ENCODE results near the gene BMPR1B. TPM values are rescaled to one million over a fixed set of nuclear protein-coding genes. Genes with fewer than 3 reads are reported as not detected.

The BMPR1B gene
- total and polyA plus RNA-seq, 2 donors from 2014 or later, result 4.1 to 5.5 TPM

DNA sequence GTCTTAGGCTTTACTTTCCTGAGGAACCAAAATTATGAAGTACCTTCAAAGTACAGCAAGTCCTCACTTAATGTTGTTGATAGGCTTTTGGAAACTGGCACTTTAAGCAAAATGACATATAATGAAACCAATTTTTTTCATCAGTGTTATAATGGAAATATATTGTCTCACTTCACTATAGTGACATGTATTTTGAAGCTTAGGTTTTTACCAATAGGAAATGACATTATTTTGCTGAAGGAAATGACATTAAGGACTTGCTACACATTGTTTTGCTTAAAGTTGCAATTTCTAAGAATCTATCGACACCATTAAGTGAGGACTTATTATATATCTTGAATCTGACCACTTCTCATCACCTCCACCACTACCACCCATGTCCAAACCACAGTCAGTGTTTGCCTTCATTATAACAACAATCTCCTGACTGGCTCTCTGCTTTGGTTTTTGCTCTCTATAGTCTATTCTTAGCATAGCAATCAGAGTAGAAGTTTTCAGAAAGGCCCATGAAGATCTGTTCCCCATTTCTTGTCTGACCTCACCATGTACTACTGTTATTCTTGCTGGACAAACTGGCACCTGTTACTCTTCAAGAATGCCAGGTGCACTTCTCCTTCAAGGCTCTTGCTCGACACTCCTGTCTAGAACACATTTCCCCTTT lies 311.2 kb downstream of the BMPR1B start:
- Histone ChIP-seq H3K27me3 (ENCODE audit: control insufficient read depth, insufficient read depth, low read length) (no peaks in the 10 kb centered on the region), H3K27ac (ENCODE audit: low read depth in 2 of 2, low read length in 2 of 2) (no peak overlapping the region), H3K9ac (ENCODE audit: low read length in 3 of 3) (no peak overlapping the region), H3K4me3 (ENCODE audit: low read length in 3 of 3) (no peak overlapping the region), H3K36me3 (ENCODE audit: control insufficient read depth in 2 of 3, insufficient read depth in 3 of 3, low read length in 3 of 3) (no peaks in the 10 kb centered on the region), H3K9me3 (ENCODE audit: control insufficient read depth in 2 of 3, insufficient read depth in 1 of 3, low read length in 3 of 3) (no peaks in the 10 kb centered on the region), H3K4me1 (ENCODE audit: control insufficient read depth in 2 of 3, insufficient read depth in 2 of 3, low read depth in 1 of 3, low read length in 3 of 3) (no peaks in the 10 kb centered on the region)
- FAIRE-seq (no peak), DNase-seq (no peak)
- intact Hi-C loops (cut with DNase I), result no loop called here
- TF ChIP-seq, protein P1, sequence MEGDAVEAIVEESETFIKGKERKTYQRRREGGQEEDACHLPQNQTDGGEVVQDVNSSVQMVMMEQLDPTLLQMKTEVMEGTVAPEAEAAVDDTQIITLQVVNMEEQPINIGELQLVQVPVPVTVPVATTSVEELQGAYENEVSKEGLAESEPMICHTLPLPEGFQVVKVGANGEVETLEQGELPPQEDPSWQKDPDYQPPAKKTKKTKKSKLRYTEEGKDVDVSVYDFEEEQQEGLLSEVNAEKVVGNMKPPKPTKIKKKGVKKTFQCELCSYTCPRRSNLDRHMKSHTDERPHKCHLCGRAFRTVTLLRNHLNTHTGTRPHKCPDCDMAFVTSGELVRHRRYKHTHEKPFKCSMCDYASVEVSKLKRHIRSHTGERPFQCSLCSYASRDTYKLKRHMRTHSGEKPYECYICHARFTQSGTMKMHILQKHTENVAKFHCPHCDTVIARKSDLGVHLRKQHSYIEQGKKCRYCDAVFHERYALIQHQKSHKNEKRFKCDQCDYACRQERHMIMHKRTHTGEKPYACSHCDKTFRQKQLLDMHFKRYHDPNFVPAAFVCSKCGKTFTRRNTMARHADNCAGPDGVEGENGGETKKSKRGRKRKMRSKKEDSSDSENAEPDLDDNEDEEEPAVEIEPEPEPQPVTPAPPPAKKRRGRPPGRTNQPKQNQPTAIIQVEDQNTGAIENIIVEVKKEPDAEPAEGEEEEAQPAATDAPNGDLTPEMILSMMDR (IDR thresholded peaks at IDR 0.05; ENCODE audit: borderline replicate concordance, extremely low read depth, insufficient read depth), result no peak

DNA sequence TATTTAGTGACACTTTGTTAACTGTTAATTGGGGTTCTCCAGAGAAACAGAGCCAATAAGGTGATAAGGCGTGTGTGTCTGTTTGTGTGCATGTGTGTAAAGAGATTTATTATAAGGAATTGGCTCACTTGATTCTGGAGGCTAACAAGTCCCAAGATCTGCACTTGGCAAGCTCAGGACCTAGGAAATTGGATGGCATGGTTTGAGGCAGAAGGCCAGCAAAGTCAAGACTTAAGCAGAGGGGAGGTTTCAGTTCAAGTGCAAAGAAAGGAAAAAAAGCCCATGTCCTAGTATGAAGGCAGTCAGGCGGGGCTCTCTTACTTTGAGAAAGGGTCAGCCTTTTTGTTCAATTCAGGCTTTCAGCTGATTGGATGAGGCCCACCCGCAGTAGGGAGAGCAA lies 314.1 kb downstream of the BMPR1B start:
- TF ChIP-seq, protein P1 (IDR thresholded peaks at IDR 0.05; ENCODE audit: borderline replicate concordance, extremely low read depth, insufficient read depth), result no peak
- DNase-seq, result no peak
- Histone ChIP-seq H3K9me3 (ENCODE audit: control insufficient read depth in 2 of 3, insufficient read depth in 1 of 3, low read length in 3 of 3) (no peaks in the 10 kb centered on the region), H3K36me3 (ENCODE audit: control insufficient read depth in 2 of 3, insufficient read depth in 3 of 3, low read length in 3 of 3) (no peaks in the 10 kb centered on the region), H3K9ac (ENCODE audit: low read length in 3 of 3) (no peak overlapping the region), H3K4me3 (ENCODE audit: low read length in 3 of 3) (no peak overlapping the region), H3K4me1 (ENCODE audit: control insufficient read depth in 2 of 3, insufficient read depth in 2 of 3, low read depth in 1 of 3, low read length in 3 of 3) (no peaks in the 10 kb centered on the region), H3K27ac (ENCODE audit: low read depth in 2 of 2, low read length in 2 of 2) (no peak overlapping the region), H3K27me3 (ENCODE audit: control insufficient read depth, insufficient read depth, low read length) (no peaks in the 10 kb centered on the region)
- intact Hi-C loops (cut with DNase I), result no loop called here
- no peak for FAIRE-seq

DNA sequence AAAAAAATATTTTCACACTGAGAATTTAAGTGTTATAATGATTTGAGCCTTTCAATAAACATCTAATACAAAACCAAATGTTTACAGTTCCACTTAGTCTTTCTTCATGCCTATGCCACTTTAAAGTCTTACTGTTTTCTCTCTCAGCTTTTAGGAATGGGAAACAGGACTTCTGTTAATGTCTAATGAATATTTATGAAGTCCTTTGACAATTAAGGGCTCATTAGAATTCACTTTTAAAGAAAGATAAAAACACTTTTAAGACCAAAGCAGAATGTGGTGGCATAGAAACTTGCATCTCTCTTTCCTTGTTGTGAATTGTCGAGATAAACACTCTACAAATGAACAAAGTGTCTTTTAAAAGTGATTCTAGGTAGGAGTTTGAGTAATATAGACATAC lies 315.9 kb downstream of the BMPR1B start:
- intact Hi-C loops (cut with DNase I), result no loop called here
- no peaks in the 10 kb centered on the region for H3K9me3 ChIP-seq (ENCODE audit: control insufficient read depth in 2 of 3, insufficient read depth in 1 of 3, low read length in 3 of 3)
- FAIRE-seq, result no peak

More for the DNA sequence above, 315.9 kb downstream of the BMPR1B start:
- H3K4me3 ChIP-seq (ENCODE audit: low read length in 3 of 3), result no peak overlapping the region
- H3K4me1 ChIP-seq (ENCODE audit: control insufficient read depth in 2 of 3, insufficient read depth in 2 of 3, low read depth in 1 of 3, low read length in 3 of 3), result no peaks in the 10 kb centered on the region
- no peaks in the 10 kb centered on the region for H3K36me3 ChIP-seq (ENCODE audit: control insufficient read depth in 2 of 3, insufficient read depth in 3 of 3, low read length in 3 of 3)
- H3K27me3 ChIP-seq (ENCODE audit: control insufficient read depth, insufficient read depth, low read length), result no peaks in the 10 kb centered on the region
- H3K9ac ChIP-seq (ENCODE audit: low read length in 3 of 3), result no peak overlapping the region
- no peak for DNase-seq
- no peak overlapping the region for H3K27ac ChIP-seq (ENCODE audit: low read depth in 2 of 2, low read length in 2 of 2)
- TF ChIP-seq, protein P1 (IDR thresholded peaks at IDR 0.05; ENCODE audit: borderline replicate concordance, extremely low read depth, insufficient read depth), result no peak

Measured in kidney (tissue), 14 donors.